Kasumi-1 (cell line): Measurements from ENCODE around the gene TGFBI.

ENCODE experiments used
- DNase-seq, 2 experiments: peaks; one replicate each; lab custom pipeline; 2025; lab: John Stamatoyannopoulos, UW

The TGFBI gene

GRCh38 chr5:136028782-136029742, at the start of gene TGFBI:
TGFBI (plus strand) TSS chr5:136028988; CDS start chr5:136029056, 68 bp downstream.
- DNase-seq, result no peak

- DNase-seq, result no peak
These were observed 49.8 kb upstream of the TGFBI start for GRCh38 chr5:135978993-135979392.

- DNase-seq, result no peak
These were observed 49.3 kb upstream of the TGFBI start for GRCh38 chr5:135979510-135979909.

GRCh38 chr5:135980620-135981019, 48.2 kb upstream of the TGFBI start:
- DNase-seq, result no peak

GRCh38 chr5:135985951-135986350, 42.8 kb upstream of the TGFBI start:
- no peak for DNase-seq

GRCh38 chr5:135986401-135986800, 42.4 kb upstream of the TGFBI start:
- DNase-seq, result no peak

GRCh38 chr5:135986891-135987401, 41.8 kb upstream of the TGFBI start:
- DNase-seq, result no peak

- DNase-seq, result no peak
These were observed 40.2 kb upstream of the TGFBI start for GRCh38 chr5:135988546-135988945.

GRCh38 chr5:135989686-135990085, 39.1 kb upstream of the TGFBI start:
- no peak for DNase-seq

GRCh38 chr5:135990528-135991255, 38.1 kb upstream of the TGFBI start:
- peak; percentile 55 to 69 for DNase-seq

- DNase-seq, result no peak
These were observed 37.4 kb upstream of the TGFBI start for GRCh38 chr5:135991429-135991828.

GRCh38 chr5:135993335-135993879, 35.4 kb upstream of the TGFBI start:
- no peak for DNase-seq

- no peak for DNase-seq
These were observed 34.7 kb upstream of the TGFBI start for GRCh38 chr5:135993880-135994636.

GRCh38 chr5:135995976-135996375, 32.8 kb upstream of the TGFBI start:
- DNase-seq, result no peak

GRCh38 chr5:135996611-135997010, 32.2 kb upstream of the TGFBI start:
- no peak for DNase-seq

GRCh38 chr5:135997673-135998335, 31.0 kb upstream of the TGFBI start:
- DNase-seq, result no peak

GRCh38 chr5:135998889-135999288, 29.9 kb upstream of the TGFBI start:
- no peak for DNase-seq

- DNase-seq, result peak; percentile 95 to 98
These were observed 29.2 kb upstream of the TGFBI start for GRCh38 chr5:135999406-136000139.

GRCh38 chr5:136000147-136000546, 28.6 kb upstream of the TGFBI start:
- no peak for DNase-seq

GRCh38 chr5:136000932-136001331, 27.9 kb upstream of the TGFBI start:
- peak; percentile 48 to 66 for DNase-seq
